Fibroblast of mammary gland (primary cell): ENCODE measurements around the gene TXNDC11.

ENCODE experiments used
- DNase-seq: peaks from one replicate; pipeline ENCODE4 v3.0.0-alpha.2; 2010; ENCODE audit warnings: low read depth
- H3K4me3 ChIP-seq: 2 replicates; pipeline ENCODE4 v1.5.1; 2011; ENCODE audit warnings: low read depth, mild to moderate bottlenecking, low read length, moderate library complexity; ENCODE audit not compliant: control insufficient read depth
- TF ChIP-seq, protein P1 (sequence below): conservative IDR thresholded peaks from 2 replicates; pipeline ENCODE4 v1.5.1; 2011; ENCODE audit warnings: low read depth, low read length, inconsistent platforms; ENCODE audit not compliant: control insufficient read depth, insufficient read depth

Gene TXNDC11

DNA sequence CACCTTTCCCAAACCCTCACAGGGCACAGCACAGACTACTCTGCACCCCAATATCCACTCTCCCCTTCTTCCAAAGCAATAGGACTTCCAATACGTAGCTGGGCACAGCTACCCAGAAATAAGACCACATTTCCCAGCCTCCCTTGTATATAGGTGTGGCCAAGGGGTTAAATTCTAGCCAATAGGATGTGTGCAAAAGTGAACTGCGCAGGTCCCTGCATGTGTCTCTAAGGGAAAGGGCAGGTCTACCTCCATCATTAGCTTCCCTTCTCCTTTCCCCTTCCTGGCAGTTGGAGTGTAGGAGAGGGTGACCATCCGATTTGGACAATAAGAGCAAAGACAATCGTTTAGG, 99.9 kb downstream of the TXNDC11 start:
- TF ChIP-seq, protein P1, sequence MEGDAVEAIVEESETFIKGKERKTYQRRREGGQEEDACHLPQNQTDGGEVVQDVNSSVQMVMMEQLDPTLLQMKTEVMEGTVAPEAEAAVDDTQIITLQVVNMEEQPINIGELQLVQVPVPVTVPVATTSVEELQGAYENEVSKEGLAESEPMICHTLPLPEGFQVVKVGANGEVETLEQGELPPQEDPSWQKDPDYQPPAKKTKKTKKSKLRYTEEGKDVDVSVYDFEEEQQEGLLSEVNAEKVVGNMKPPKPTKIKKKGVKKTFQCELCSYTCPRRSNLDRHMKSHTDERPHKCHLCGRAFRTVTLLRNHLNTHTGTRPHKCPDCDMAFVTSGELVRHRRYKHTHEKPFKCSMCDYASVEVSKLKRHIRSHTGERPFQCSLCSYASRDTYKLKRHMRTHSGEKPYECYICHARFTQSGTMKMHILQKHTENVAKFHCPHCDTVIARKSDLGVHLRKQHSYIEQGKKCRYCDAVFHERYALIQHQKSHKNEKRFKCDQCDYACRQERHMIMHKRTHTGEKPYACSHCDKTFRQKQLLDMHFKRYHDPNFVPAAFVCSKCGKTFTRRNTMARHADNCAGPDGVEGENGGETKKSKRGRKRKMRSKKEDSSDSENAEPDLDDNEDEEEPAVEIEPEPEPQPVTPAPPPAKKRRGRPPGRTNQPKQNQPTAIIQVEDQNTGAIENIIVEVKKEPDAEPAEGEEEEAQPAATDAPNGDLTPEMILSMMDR: no peak
- DNase-seq: no peak
- H3K4me3 ChIP-seq: no peak overlapping the region

DNA sequence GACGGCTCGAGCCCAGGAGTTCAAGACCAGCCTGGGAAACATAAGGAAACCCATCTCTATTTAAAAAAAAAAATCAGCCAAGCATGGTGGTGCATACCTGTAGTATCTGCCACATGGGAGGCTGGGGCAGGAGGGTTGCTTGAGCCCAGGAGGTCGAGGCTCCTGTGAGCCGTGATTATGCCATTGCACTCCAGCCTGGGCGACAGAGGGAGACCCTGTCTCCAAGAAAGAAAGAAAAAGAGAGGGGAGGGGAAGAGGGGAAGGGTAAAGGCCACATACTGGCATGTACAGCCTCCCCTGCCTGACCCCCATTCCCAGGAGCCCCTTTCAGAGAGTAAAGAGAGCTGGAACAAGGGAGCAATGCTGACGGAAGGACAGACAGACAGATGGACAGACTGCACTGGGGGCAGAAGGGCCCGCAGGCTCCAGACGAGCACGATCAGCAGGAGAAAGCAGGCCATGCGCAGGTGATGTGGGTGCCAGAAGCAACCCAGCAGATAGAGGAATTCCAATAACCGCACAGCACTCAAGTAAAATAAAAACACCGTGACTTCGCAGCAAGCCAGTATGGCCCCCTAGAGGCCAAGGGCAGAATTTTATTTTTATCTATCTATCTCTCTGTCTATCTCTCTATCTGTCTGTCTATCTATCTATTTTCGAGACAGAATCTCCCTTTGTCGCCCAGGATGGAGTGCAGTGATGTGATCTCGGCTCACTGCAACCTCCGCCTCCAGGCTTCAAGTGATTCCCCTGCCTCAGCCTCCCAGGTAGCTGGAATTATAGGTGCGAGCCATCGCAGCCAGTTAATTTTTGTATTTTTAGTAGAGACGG, 101.5 kb downstream of the TXNDC11 start:
- TF ChIP-seq, protein P1: peak; percentile 83
- DNase-seq: peak; percentile 84
- no peak overlapping the region for H3K4me3 ChIP-seq

DNA sequence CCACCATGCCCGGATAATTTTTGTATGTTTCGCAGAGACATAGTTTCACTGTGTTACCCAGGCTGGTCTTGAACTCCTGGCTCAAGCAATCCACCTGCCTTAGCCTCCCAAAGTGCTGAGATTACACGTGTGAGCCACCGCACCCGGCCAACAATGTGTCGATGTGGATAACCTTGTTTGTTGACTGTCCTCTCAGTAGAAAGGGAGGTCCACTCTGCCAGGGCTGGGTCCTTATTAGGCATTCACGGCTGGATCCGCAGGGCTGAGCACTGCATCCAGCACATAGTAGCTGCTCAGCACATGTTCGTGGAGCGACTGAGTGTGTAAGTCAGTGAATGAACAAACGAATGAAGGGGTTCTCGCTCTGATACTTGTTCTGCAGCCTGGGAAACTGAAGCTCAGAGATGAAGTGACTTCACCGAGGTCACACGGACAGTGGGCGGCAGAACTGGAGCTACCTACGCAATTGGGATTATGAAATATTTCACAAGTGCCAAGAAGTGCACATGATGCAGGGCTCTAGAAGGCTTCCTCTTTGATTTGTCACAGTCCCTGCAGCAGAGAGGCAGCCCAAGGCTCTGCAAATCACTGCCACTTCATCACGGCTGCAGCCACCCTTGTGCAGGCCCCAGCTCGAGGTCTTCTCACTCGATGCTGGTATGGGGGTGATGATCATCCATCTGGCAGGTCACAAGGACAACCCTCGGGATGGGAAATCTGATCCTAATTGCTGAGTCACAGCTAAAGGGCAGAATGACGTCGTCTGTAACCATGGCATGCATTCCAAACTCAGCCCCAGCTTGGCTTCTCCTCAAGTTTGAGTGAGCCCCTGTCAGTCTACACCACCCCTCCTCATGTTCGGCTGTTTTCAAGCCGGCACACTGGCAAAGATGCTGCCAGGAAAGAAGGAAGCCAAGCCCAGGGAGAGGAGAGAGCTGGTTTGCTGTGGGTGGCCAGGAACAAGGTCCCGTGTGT, 102.4 kb downstream of the TXNDC11 start:
- H3K4me3 ChIP-seq: no peak overlapping the region
- TF ChIP-seq, protein P1: no peak
- peak; percentile 99 for DNase-seq

GRCh38 chr16:11639008-11639562, 103.6 kb downstream of the TXNDC11 start:
- TF ChIP-seq, protein P1: no peak
- no peak overlapping the region for H3K4me3 ChIP-seq
- no peak for DNase-seq

GRCh38 chr16:11638140-11638539, 104.5 kb downstream of the TXNDC11 start:
- DNase-seq: no peak
- H3K4me3 ChIP-seq: no peak overlapping the region
- TF ChIP-seq, protein P1: no peak

- TF ChIP-seq, protein P1: no peak
- no peak for DNase-seq
- H3K4me3 ChIP-seq: no peak overlapping the region
Observed at GRCh38 chr16:11637320-11637719, 105.3 kb downstream of the TXNDC11 start.
